ENCODE data around the gene APBB1IP.
"Not testable (repeated sequence)": the region's sequence is repeated elsewhere in the genome, so short reads cannot be mapped to it uniquely, and the experiment has no call there.

APBB1IP gene

GRCh38 chr10:26491934-26492333 lies 53.8 kb downstream of the APBB1IP start:
- no peak overlapping the region for H3K4me3 ChIP-seq (ENCODE audit: low read depth, low read length)
- DNase-seq (ENCODE audit: low read depth) = no peak
- no peak for TF ChIP-seq CTCF (IDR thresholded peaks at IDR 0.05; ENCODE audit: low read depth, low read length, missing control alignments)

- not testable (repeated sequence) for H3K4me3 ChIP-seq (ENCODE audit: low read depth, low read length); DNase-seq (ENCODE audit: low read depth)
Measured at GRCh38 chr10:26492725-26493124, 54.6 kb downstream of the APBB1IP start.

GRCh38 chr10:26494018-26494417 lies 55.9 kb downstream of the APBB1IP start:
- no peak for DNase-seq (ENCODE audit: low read depth)
- no peak for TF ChIP-seq CTCF (IDR thresholded peaks at IDR 0.05; ENCODE audit: low read depth, low read length, missing control alignments)

GRCh38 chr10:26499426-26499825 lies 61.3 kb downstream of the APBB1IP start:
- no peak for TF ChIP-seq CTCF (IDR thresholded peaks at IDR 0.05; ENCODE audit: low read depth, low read length, missing control alignments)
- DNase-seq (ENCODE audit: low read depth) = no peak
- no peak overlapping the region for H3K4me3 ChIP-seq (ENCODE audit: low read depth, low read length)

More at GRCh38 chr10:26494018-26494417, 55.9 kb downstream of the APBB1IP start:
- H3K4me3 ChIP-seq (ENCODE audit: low read depth, low read length) = no peak overlapping the region

- H3K4me3 ChIP-seq (ENCODE audit: low read depth, low read length) = no peak overlapping the region
- TF ChIP-seq CTCF (IDR thresholded peaks at IDR 0.05; ENCODE audit: low read depth, low read length, missing control alignments) = no peak
- DNase-seq (ENCODE audit: low read depth) = no peak
Measured at GRCh38 chr10:26502986-26503385, 64.8 kb downstream of the APBB1IP start.

GRCh38 chr10:26503911-26504310 lies 65.8 kb downstream of the APBB1IP start:
- peak; percentile 44 for TF ChIP-seq CTCF (IDR thresholded peaks at IDR 0.05; ENCODE audit: low read depth, low read length, missing control alignments)
- H3K4me3 ChIP-seq (ENCODE audit: low read depth, low read length) = no peak overlapping the region
- no peak for DNase-seq (ENCODE audit: low read depth)

- DNase-seq (ENCODE audit: low read depth); H3K4me3 ChIP-seq (ENCODE audit: low read depth, low read length): not testable (repeated sequence)
Measured at GRCh38 chr10:26504429-26504828, 66.3 kb downstream of the APBB1IP start.

GRCh38 chr10:26505491-26505890 lies 67.3 kb downstream of the APBB1IP start:
- H3K4me3 ChIP-seq (ENCODE audit: low read depth, low read length) = no peak overlapping the region
- no peak for TF ChIP-seq CTCF (IDR thresholded peaks at IDR 0.05; ENCODE audit: low read depth, low read length, missing control alignments)
- DNase-seq (ENCODE audit: low read depth) = no peak
